RPMI7951 (cell line): ENCODE results near the gene WDSUB1. TPM values are rescaled to one million over a fixed set of nuclear protein-coding genes. Genes with fewer than 3 reads are reported as not detected.
A peak's percentile ranks its signal among the peaks of the same experiment; 100 is the strongest.

Source experiments
- DNase-seq: peaks from one replicate; pipeline ENCODE4 v3.0.0-alpha.2; 2012; ENCODE audit warnings: low read depth
- total RNA-seq: library from RNA; depleted of rRNA; stranded (reverse); fragments of >200 nt; shearing (Covaris generic); gene quantifications from 2 replicates; pipeline ENCODE4 v1.2.3, GENCODE V29; 2014; rRNA removed

Gene WDSUB1
- 5.8 and 7.3 TPM in 2 replicates for total RNA-seq

DNA sequence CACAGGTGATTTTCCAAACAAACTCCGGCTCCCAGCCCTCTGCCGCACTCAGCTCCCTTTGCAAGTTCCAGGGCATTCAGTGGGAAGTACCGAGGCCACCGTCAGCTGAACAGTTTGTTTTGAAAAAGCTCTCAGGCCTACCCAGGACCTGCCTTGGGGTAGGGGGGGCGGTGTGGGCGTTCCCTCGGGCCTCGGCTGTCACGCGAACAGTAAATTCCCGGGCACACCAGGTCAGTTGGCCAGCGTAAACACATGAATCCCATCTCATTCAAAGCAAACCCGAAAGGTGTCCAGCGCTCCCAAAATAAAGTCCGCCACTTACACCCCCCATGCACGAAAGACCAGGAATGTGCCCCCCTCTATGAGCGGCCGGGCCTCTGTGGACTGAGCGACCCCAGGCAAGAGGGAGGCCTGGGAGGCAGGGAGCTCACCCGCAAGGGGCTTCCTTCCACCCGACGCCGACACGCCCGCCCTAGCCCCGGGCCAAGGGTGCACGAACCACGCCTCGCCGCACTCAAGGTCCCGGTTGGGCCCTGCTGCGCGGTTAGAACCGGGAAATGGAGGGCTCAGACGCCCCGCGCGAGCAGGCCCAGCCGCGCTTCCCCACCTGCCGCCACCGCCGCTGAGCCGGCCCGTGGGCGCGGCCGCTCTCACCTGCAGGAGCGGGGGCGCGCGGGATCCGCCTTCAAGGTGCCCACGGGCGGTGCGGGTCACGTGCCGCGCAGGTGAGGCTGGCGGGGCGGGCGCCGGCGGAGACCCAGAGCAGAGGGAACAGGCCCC lies at the start of gene WDSUB1:
Gene WDSUB1 (minus strand): TSS at position 775 of the 780 bp plus-strand sequence. CDS start 3,634 bp downstream, outside the sequence.
- peak; percentile 75 for DNase-seq

- no peak for DNase-seq
Measured at GRCh38 chr2:159326569-159327255, 40.2 kb upstream of the WDSUB1 start.

DNA sequence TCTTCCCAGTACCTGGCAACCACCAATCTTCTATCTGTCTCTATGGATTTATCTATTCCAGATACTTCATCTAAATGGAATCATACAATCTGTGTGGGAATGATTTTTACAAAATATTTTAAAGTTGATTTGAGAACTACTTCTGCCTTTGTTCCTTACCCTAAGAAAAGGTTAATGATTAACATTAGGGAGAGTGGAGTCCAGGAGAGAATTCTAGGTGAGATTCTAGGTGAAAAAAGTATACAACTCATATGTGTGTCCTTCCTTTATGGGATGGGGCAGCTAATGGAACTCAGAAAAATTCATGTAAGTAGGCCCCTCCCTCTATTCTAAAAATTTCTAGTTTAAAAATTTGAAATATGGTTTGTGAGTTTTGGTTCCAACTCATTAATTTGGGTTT lies 35.9 kb upstream of the WDSUB1 start:
- DNase-seq = no peak

GRCh38 chr2:159317392-159318088 lies 31.0 kb upstream of the WDSUB1 start:
- peak; percentile 52 for DNase-seq

- DNase-seq = no peak
Measured at GRCh38 chr2:159307942-159308341, 21.4 kb upstream of the WDSUB1 start.

DNA sequence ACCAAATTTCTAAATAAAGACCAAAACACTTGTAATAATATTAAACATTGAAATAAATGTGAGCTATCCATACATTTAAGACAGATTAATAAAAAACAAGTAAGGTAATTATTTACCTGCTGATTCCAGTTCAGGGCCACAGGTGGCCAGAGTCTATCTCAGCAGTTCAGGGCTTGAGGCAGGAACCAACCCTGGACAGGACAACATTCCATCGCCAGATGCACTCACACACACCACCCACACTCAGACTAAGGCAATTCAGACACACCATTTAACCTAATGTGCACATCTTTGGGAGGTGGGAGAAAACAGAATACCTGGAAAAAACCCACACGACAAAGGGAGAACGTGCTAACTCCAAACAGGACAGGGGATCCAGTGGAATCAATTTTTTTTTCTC lies 14.1 kb upstream of the WDSUB1 start:
- no peak for DNase-seq

DNA sequence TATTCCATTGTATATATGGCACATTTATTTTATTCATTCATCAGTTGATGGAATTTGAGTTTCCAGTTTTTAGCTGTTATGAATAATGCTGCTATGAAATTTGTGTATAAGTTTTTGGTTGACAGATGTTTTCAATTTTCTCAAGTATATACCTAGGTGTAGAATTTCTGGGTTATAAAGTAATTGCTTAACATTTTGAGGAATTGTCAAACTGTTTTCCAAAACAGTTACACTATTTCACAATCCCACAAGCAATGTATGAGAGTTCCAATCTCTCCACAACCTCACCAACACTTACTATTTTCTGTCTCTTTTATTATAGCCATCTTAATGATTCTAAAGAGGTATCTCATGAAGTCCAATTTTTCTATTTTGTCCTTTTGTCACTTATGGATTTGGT lies 12.5 kb upstream of the WDSUB1 start:
- no peak for DNase-seq

DNA sequence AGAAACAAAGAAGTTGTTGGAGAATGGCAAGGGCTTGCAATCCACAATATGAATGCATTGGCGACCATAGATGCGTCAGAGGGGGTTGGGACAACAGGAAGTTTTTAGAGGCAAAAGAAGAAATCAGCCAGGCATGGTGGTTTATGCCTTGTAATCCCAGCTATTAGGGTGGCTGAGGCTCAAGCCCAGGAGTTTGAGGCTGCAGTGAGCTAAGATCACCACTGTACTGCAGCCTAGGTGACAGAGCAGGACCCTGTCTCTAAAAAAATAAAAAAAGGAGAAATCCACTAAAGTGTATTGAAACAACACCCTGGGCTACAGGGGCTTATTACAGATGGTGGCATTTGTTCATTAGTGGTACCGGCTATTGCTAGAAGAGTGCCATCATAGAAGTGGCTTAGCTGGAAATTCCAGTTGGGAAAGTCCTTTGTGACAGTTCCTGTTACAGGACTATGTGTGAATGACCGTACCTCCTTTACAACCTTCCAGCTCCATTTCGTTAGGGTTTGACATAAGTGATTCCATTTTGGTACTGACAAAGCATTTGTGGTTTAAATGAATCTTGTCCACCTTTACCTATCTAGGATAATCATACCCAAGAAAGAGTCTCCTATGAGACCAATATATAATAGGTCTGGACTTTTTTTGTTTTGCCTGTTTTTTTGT lies 10.7 kb upstream of the WDSUB1 start:
- no peak for DNase-seq

DNA sequence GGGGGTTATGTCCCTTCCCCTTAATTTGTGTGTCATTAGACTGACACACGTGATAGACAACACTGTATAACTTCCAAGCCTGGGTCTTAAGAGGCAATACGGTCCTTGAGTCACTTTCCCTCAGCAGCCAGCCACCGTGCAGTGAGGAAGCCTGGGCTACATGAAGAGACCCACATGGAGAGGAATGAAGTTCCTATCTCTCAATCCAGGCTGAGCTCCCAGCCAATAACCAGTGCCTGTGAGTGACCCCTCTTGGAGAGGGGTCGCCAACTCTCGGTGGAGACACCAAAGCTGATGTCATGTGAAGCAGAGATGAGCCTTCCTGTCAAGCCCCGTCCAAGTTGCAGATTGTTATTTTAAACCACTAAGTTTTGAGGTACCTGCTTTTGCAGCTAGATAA lies 5.7 kb upstream of the WDSUB1 start:
- DNase-seq = no peak

DNA sequence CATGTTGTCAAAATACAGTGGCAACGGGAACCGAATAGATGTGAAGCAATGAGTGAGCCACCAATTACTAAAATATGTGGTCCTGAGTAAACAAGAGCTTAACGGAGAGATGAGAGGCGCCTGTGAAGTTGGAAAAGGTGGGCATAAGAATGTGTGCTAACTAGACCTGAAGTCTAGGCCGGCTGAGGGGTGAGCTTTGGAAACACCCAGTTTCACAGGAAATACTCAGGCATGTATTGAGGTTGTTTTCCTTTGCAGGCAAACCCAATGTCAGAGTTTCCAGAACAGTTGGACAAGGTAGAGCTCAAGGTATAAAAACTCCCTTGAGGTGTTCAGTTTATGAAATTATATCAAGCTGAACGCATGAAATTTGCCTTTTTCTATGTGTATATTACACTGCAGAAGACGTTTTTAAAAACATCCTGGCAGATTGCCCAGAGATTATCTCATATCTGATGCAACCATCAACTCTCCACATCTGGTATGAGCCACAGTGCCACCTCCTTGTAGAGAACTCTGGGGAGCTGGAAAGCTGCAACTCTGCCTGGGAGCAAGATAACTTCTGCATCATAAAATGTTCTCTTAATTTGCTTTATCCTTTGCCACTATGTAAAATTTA lies 3.9 kb upstream of the WDSUB1 start:
- DNase-seq = peak; percentile 83

DNA sequence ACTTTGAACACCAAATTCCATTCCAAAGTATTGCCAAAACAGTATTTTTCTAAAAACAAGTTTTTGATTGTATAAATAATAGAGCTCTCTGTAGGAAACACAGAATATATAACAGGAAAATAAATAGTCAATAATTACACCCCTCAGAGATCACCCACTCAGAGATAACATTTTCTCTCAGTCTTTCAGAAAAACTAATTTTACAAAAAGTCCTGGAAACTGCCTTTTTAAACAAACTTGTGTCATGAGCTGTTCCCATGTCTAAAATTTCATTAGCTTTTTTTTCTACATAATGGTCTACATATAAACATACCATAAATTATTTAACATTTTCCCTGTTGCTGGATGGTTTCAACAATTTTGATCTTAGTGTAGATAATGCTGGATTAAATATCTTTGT lies 1.2 kb upstream of the WDSUB1 start:
- no peak for DNase-seq

DNA sequence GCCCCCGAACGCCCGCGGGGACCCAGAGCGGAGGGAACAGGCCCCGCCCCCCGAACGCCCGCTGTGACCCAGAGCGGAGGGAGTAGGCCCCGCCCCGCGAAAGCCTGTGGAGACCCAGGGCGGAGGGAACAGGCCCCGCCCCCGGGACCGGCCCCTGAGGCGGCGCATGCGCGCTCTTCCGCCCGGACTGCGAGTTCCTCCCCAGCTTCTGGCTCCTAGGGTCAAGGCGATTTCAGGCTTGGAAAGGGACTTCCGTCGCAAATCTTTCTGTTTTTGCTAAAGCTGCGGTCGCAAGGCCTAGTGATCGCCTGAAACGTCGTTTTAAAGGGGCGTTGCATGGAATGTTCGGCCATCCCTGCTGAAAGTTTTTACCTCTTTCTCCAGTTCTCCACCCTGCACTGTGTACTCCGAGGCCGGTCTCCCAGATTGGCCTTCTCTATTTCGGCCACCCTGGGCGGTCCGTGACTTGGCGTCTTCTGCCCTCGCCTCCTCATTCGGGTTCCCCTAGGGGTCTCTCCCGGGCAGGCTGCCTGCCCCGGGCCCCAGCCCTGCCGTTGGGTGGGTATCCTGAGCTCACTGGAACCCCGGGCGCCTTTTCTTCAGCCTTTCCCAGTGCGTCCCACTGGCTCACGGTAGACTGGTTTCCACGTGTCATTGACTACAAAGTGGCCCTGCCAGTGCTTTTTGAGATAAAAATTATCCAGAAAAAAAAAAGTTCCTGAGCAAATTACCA lies 372 bp upstream of the WDSUB1 start:
- DNase-seq = peak; percentile 94

DNA sequence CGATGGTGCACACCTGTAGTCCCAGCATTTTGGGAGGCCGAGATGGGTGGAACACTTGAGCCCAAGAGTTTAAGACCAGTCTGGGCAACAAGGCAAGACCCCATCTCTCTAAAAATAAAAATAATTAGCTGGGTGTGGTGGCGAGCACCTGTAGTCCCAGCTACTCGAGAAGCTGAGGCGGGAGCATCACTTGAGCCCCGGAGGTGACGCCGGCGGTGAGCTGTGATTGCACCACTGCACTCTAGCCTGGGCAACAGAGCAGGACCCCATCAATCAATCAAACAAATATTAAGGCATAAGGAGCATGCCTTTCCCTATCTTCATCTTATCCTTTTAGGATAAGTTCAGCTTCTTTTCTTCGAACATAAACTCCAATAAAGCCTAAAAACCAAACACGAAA lies 1.1 kb downstream of the WDSUB1 start:
- no peak for DNase-seq

GRCh38 chr2:159283529-159283928 lies 3.0 kb downstream of the WDSUB1 start:
- DNase-seq = no peak

- DNase-seq = no peak
Measured at GRCh38 chr2:159281002-159281401, 5.5 kb downstream of the WDSUB1 start.

DNA sequence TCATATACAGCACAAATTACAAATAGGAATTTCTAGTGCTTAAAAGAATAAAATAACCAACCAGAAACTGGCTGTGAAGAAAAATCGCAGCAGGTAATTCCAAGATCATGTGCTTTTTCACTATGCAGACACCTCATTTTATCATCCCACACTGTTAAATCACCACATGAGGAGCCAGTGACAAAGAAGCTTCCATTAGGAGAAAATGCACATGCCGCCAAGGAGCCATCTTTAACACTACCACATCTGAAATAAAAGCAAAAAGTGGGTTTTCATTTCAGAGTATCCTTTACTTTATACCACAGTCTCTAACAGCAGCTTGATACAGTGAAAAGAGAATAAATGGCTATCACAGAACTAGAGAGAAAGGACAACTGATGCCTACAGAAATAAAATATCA lies 6.8 kb downstream of the WDSUB1 start:
- no peak for DNase-seq

- no peak for DNase-seq
Measured at GRCh38 chr2:159275111-159275510, 11.4 kb downstream of the WDSUB1 start.

- DNase-seq = no peak
Measured at GRCh38 chr2:159272156-159272555, 14.3 kb downstream of the WDSUB1 start.

DNA sequence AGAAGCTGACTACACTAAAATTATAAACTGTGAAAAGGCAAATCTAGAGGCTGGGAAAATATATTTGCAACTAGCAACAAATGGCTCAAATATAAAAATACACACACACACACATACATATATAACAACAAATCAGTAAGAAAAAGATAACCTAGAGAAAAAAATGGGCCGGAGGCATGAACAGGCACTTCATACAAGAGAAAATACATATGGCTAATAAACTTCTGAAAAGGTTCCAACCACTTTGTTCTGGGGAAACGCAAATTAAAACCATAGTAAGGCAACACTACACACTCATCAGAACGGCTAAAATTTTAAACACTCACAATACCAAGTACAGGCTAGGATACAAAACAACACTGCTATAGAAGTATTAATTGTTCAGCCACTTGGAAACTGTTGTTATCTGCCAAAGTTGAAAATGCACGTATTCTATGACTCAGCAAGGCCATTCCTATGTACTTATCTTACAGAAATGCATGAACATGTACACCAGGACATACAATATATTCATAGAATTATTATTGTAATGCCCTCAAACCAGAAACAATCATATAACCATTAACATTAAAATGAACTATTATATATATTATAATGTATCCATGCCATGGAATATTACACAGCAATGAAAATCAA lies 15.6 kb downstream of the WDSUB1 start:
- no peak for DNase-seq

GRCh38 chr2:159267921-159268320 lies 18.6 kb downstream of the WDSUB1 start:
- DNase-seq = no peak
